ENCODE results near the gene RFX7.

RFX7 gene

DNA sequence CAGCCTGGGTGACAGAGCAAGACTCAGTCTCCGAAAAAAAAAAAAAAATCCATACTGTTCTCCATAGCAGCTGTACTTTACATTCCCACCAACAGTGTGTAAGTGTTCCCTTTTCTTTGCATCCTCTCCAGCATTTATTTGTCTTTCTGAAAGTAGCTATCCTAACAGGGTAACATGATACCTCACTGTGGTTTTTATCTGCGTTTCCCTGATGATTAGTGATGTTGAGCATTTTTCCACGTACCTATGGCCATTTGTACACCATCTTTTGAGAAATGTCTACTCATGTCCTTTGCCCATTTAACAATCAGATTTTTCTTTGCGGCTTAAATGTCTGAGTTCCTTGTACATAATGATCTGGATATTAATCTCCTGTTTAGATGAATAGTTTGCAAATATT, 119.3 kb downstream of the RFX7 start:
- DNase-seq = no peak

GRCh38 chr15:56105855-56106254, 137.8 kb downstream of the RFX7 start:
- no peak for DNase-seq

- peak; percentile 76 for DNase-seq
These were observed 141.2 kb downstream of the RFX7 start for GRCh38 chr15:56102441-56102840.

DNA sequence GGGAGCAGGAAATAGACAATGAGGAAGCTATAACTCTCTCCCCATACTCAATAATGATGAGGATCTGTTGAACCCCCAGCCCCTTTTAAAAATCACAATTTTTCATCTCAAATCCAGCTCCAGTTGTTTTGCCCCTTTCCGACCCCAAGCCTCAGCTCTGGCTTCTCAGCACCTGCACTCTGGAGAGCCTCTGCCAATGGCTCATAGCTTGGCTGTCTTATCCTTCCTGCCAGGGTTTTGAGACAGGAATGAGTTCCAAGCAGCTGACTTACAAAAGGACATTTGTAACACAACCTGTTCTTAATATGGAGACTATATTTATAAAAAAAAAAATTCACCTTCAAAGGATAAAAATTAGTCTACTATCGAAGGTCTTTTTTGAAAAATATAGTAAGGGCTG, 144.4 kb downstream of the RFX7 start:
- no peak for DNase-seq

GRCh38 chr15:56098195-56098863, 145.3 kb downstream of the RFX7 start:
- no peak for DNase-seq

DNA sequence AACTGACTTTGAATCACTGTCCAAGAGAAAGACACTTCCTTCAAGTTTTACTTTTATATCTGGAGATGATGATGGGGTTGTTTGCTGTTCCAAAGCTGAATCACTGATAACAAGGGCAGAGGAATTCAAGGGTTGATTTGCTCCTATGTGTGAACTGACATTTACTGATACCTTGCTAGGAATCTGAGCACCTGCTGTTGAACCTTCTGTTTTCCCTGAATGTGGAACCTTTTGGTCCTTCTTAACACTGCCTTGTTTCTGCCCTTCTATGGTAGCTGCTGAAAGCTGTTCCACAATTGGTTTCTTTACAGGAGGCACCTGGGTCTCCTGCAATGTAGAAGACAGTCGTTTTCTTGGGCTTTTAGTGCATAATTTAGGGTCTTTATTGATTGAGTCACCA, 148.3 kb downstream of the RFX7 start:
- no peak for DNase-seq

- DNase-seq = no peak
These were observed 149.5 kb downstream of the RFX7 start for GRCh38 chr15:56094171-56094570.

DNA sequence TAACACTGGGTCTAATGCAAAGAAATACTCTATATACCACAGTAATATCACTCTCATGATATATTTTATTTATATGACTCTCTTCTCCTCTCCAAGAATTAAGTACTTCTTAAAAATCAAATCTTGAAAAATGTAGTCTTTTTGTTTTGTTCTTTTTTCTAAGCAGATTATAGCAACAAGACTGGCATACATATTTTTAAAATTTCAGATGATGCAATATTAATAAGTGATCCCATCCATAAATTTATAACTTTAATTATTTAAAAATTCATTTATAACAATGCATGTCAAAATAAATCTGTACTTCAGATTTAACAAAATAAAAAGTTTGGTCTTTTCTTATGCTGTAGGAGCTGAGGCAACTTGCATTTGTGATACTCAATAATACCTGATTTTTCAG, 155.3 kb downstream of the RFX7 start:
- DNase-seq = no peak

GRCh38 chr15:56086566-56086965, 157.1 kb downstream of the RFX7 start:
- no peak for DNase-seq

GRCh38 chr15:56082263-56082761, 161.4 kb downstream of the RFX7 start:
- no peak for DNase-seq

DNA sequence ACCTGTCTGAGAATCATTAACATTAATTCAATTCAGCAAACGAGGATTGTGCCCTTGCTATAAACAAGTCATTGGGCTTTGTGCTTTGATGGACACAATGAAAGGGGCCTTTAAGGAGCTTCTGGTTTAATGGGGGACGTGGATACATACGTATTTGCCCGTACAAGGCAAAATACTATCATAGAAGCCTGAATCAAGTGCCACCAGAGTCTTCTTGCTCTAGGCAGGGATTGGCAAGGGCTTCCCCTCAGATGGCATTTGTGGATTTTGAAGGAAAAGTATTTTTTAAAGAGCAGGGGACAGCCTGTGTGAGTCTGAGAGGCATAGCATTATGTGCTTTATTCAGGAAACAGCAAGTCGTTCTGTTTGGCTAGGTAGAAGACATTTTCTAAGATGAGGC, 166.6 kb downstream of the RFX7 start:
- DNase-seq = no peak

- no peak for DNase-seq
These were observed 167.0 kb downstream of the RFX7 start for GRCh38 chr15:56076640-56077039.

GRCh38 chr15:56074481-56075265, 169.0 kb downstream of the RFX7 start:
- DNase-seq = no peak

DNA sequence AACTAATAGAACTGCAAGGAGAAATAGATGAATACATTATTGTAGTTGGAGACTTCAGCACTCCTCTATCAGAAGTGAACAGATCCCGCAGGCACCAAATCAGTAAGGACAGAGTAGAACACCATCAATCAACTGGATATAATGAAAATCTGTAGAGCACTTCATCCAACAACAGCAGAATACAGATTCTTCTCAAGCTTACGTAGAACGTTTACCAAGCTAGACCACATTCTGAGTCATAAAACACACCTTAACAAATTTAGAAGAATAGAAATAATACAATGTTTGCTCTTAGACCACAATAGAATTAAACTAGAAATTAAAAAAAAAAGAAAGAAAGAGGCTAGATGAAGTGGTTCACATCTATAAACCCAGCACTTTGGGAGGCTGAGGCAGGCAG, 179.5 kb downstream of the RFX7 start:
- DNase-seq = no peak

DNA sequence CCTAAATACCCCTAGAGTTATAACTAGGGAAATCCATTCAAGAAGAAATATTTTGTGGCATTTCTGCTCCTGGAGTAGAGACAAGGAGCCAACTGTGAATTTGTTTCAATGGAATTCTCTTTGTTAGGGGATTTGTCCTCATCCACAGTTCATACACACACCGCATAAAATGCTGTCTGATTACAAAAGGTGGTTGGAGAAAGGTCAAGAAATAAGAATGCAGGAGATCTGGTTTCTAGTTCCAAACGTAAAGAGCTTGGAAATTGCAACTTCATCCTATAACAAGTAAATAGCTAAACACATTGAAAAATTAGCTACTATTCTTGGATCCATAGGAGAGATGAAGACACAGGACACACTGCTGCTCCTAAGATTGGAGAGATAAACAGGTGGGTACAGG, 184.0 kb downstream of the RFX7 start:
- no peak for DNase-seq

DNA sequence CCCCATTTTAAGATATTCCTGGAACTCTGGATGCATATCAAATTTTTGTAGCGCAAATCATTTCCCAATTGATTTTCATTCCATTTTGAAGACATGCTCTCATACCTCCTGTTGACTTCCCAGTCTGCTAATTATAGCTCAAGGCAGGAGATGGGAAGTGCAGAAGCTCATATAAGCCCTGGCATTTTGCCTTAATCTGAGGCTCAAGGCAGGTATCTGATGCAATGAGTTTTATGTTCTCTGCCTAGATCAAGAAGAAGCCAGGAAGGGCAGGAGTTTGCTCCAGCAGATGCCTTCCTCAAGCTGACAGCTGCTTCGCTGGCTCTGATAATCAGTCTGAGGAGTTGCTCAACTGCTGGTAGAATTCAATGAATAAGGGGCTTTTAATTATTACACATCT, 184.7 kb downstream of the RFX7 start:
- DNase-seq = no peak

DNA sequence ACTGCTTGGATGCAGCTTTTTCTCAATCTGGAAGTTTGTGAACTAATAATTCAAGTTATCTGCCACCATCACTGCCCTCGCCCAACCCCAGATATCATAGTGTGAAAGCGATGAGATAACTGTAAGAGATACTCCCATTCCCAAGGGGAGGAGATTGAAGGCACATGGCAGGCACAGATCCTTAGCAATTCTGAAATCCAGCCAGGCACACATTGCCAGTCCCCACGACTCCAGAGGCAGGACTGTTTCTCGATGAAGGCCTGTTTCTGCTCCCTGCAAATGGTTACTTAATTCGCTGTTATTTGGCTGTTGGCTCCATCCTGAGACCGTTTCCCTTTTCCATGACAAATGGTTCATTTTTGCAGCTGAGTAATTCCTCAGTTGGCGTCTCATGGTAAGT, 187.1 kb downstream of the RFX7 start:
- DNase-seq = no peak

DNA sequence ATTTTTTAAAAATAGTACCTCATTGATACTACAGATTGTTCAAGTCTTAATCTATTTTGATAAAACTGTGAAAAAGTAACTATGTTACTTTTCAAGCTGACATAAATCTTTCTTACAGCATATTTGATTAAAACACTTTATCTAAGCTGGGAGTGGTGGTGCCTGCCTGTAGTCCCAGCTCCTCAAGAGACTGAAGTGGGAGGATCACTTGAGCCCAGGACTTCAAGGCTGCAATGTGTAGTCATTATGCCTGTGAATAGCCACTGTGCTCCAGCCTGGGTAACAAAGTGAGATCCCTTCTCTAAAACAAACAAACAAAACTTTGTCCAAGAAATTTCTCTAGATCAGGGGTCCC, 190.7 kb downstream of the RFX7 start:
- no peak for DNase-seq

GRCh38 chr15:56052395-56053045, 191.2 kb downstream of the RFX7 start:
- no peak for DNase-seq

DNA sequence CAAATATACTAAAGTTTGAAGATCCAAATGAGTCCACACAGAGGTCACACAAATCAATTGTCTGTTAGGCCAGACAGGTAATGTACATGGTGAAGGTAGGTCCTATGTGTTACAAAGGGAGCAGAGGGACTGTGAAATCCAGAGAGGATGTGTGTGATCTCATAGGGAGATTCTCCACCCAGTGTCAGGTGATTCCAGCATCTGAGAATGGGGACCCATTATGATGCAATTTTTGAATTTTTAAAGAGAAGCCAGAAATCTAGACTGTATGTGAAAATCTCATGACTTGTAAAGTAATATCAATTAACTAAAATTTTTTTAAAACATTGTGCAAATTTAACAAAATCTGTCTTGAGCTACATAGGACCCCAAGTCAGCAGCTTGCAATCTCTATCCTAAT, 192.0 kb downstream of the RFX7 start:
- no peak for DNase-seq

DNA sequence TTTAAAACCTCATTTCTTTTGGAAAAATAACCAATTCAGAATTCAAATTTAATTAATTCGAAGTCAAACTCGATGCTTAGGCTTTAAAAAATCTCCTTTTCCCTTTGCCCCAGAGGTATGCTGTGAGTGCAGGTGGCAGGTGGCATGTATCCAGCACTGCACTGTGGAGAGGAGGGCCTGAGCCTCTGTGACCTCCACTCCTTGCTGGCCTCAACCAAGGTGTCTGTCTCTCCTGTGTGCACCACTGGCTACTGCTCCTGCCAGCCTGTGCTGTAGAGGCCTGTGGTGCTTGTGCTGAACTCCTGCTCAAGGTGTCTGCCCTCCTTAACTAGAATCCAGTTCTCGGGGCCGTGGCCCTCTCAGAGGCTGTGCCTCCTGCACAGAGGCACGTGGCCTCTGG, 194.1 kb downstream of the RFX7 start:
- no peak for DNase-seq

DNA sequence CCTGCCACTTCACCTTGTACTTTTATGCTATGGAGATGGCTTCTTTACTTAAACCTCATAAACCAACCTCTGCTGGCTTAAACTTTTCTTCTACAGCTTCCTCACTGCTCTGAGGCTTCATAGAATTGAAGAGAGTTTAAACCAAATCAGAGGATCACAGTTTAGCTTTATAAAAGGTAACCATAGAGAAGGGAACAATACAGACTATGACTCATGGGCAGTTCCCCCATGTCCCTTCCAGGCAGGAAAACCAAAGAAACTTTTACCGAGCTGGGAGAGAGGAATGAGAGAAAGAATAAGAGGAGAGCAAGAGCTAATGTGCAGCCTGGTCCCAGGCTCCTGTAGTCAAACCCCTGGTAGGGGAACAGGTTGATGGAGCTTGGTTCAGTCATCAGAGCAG, 196.3 kb downstream of the RFX7 start:
- no peak for DNase-seq

GRCh38 chr15:56045068-56045748, 198.5 kb downstream of the RFX7 start:
- DNase-seq = no peak
